ENCODE data around the gene CAPN8.

DNA sequence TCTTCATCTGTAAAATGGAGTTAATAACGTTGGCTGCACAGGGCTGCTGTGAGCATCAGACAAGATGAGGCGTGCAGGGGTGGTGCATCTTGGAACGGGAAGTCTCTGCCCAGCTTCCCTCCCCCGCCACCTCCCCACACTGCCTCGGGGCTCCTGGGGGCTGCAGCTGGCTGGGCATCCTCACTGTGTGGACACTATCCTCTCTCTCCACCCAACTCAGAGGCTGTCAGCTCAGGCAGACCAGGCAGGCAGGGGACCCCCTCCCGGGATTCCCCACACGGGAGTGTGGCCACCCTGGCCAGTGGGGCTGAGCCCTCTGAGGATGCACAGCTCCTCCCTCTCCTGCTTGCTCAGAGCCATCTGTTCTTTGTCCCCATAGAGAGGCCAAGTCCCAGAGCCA is 149.6 kb downstream of the CAPN8 start:
- TF ChIP-seq, protein P1, sequence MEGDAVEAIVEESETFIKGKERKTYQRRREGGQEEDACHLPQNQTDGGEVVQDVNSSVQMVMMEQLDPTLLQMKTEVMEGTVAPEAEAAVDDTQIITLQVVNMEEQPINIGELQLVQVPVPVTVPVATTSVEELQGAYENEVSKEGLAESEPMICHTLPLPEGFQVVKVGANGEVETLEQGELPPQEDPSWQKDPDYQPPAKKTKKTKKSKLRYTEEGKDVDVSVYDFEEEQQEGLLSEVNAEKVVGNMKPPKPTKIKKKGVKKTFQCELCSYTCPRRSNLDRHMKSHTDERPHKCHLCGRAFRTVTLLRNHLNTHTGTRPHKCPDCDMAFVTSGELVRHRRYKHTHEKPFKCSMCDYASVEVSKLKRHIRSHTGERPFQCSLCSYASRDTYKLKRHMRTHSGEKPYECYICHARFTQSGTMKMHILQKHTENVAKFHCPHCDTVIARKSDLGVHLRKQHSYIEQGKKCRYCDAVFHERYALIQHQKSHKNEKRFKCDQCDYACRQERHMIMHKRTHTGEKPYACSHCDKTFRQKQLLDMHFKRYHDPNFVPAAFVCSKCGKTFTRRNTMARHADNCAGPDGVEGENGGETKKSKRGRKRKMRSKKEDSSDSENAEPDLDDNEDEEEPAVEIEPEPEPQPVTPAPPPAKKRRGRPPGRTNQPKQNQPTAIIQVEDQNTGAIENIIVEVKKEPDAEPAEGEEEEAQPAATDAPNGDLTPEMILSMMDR (IDR thresholded peaks at IDR 0.05 in 8 of 11, conservative IDR thresholded peaks at IDR 0.05 in 3 of 11): no peak
- no peak for TF ChIP-seq POLR2A (IDR thresholded peaks at IDR 0.05)

Measured in spleen (tissue), 7 donors.